Neural cell (in vitro differentiated cells): ENCODE measurements around the gene NPAS4. TPM values are rescaled to one million over a fixed set of nuclear protein-coding genes. Genes with fewer than 3 reads are reported as not detected.

Source experiments
- H2AFZ ChIP-seq: fragments of 200-600, 300-800 bp; sonication (generic), shearing (Covaris generic); 2 replicates; pipeline ENCODE4 v1.6.0; 2014; ENCODE audit warnings: low read depth, mild to moderate bottlenecking, antibody characterized with exemption, low read length, moderate library complexity
- H3F3A ChIP-seq: fragments of 200-600 bp; shearing (Covaris generic); 2 replicates; pipeline ENCODE4 v1.6.1; 2016; ENCODE audit warnings: mild to moderate bottlenecking, moderate library complexity, mixed read lengths, antibody characterized with exemption, low read length; ENCODE audit not compliant: insufficient read depth, poor library complexity, severe bottlenecking
- H3K27ac ChIP-seq: fragments of 200-600, 300-800 bp; sonication (generic), shearing (Covaris generic); 2 replicates; pipeline ENCODE4 v1.5.1; 2014; ENCODE audit warnings: mild to moderate bottlenecking, low read length, moderate library complexity
- H3K27me3 ChIP-seq: fragments of 300-800, 200-600 bp; sonication (generic), shearing (Covaris generic); 2 replicates; pipeline ENCODE4 v1.6.0; 2014; ENCODE audit warnings: mild to moderate bottlenecking, low read depth, low read length, moderate library complexity; ENCODE audit not compliant: insufficient read depth
- H3K36me3 ChIP-seq: fragments of 300-800, 200-600 bp; sonication (generic), shearing (Covaris generic); 2 replicates; pipeline ENCODE4 v1.5.1; 2014; ENCODE audit warnings: mild to moderate bottlenecking, antibody characterized with exemption, low read length, moderate library complexity; ENCODE audit not compliant: insufficient read depth
- H3K4me2 ChIP-seq: fragments of 300-800, 200-600 bp; sonication (generic), shearing (Covaris generic); 2 replicates; pipeline ENCODE4 v1.6.0; 2014; ENCODE audit warnings: mild to moderate bottlenecking, low read length
- H3K4me3 ChIP-seq: fragments of 300-800, 200-600 bp; sonication (generic), shearing (Covaris generic); 2 replicates; pipeline ENCODE4 v1.5.1; 2014; ENCODE audit warnings: mild to moderate bottlenecking, low read length, moderate library complexity
- H3K79me2 ChIP-seq: fragments of 200-600 bp; shearing (Covaris generic); replicated peaks from 2 replicates; pipeline ENCODE4 v1.6.0; 2014; ENCODE audit warnings: mild to moderate bottlenecking, low read length, moderate library complexity; ENCODE audit not compliant: insufficient read depth
- H3K9ac ChIP-seq: fragments of 300-800, 200-600 bp; sonication (generic), shearing (Covaris generic); 2 replicates; pipeline ENCODE4 v1.6.1; 2016; ENCODE audit warnings: mild to moderate bottlenecking, low read length, mixed read lengths
- H3K9me2 ChIP-seq: fragments of 200-600 bp; shearing (Covaris generic); 2 replicates; pipeline ENCODE4 v1.6.1; 2016; ENCODE audit warnings: mild to moderate bottlenecking, low read length, mixed read lengths; ENCODE audit not compliant: insufficient read depth
- H3K9me3 ChIP-seq: fragments of 200-600, 300-800 bp; sonication (generic), shearing (Covaris generic); 2 replicates; pipeline ENCODE4 v1.6.1; 2016; ENCODE audit warnings: mild to moderate bottlenecking, mixed run types, low read length, moderate library complexity, mixed read lengths
- H4K20me1 ChIP-seq: fragments of 200-600 bp; shearing (Covaris generic); 2 replicates; pipeline ENCODE4 v1.6.1; 2016; ENCODE audit warnings: mild to moderate bottlenecking, mixed run types; ENCODE audit not compliant: insufficient read depth
- CTCF ChIP-seq: fragments of 450-650 bp; IDR thresholded peaks from 2 replicates; pipeline ENCODE4 v1.5.1; 2014; ENCODE audit warnings: antibody characterized with exemption, mild to moderate bottlenecking, moderate library complexity; ENCODE audit not compliant: poor library complexity, severe bottlenecking
- EP300 ChIP-seq: fragments of 450-650 bp; conservative IDR thresholded peaks from 2 replicates; pipeline ENCODE4 v1.6.1; 2014; ENCODE audit warnings: antibody characterized with exemption, mild to moderate bottlenecking, moderate library complexity; ENCODE audit not compliant: poor library complexity, severe bottlenecking
- EZH2 ChIP-seq: fragments of 200-600, 300-800 bp; shearing (Covaris generic), sonication (generic); IDR thresholded peaks from 2 replicates; pipeline ENCODE4 v1.6.1; 2014; ENCODE audit warnings: antibody characterized with exemption, low read length, borderline replicate concordance, mild to moderate bottlenecking; ENCODE audit not compliant: insufficient read depth, poor library complexity, severe bottlenecking
- MXI1 ChIP-seq: fragments of 450-650 bp; conservative IDR thresholded peaks from 2 replicates; pipeline ENCODE4 v1.6.1; 2014; ENCODE audit warnings: antibody characterized with exemption, mild to moderate bottlenecking; ENCODE audit not compliant: poor library complexity, severe bottlenecking
- POLR2AphosphoS5 ChIP-seq: IDR thresholded peaks from 2 replicates; pipeline ENCODE4 v1.6.1; 2012
- RAD21 ChIP-seq: fragments of 450-650 bp; conservative IDR thresholded peaks from 2 replicates; pipeline ENCODE4 v1.6.1; 2014; ENCODE audit warnings: antibody characterized with exemption, mild to moderate bottlenecking, moderate library complexity
- REST ChIP-seq: IDR thresholded peaks from 2 replicates; pipeline ENCODE4 v1.6.1; 2012; ENCODE audit warnings: borderline replicate concordance
- SMC3 ChIP-seq: fragments of 450-650 bp; conservative IDR thresholded peaks from 2 replicates; pipeline ENCODE4 v1.6.1; 2014; ENCODE audit warnings: antibody characterized with exemption, mild to moderate bottlenecking, moderate library complexity; ENCODE audit not compliant: poor library complexity
- TAF1 ChIP-seq: IDR thresholded peaks from 2 replicates; pipeline ENCODE4 v1.6.1; 2012; ENCODE audit warnings: low read depth
- polyA plus RNA-seq: library from polyadenylated mRNA; depleted of rRNA; stranded (reverse); fragments of >200 nt; gene quantifications from 2 replicates; pipeline ENCODE4 v1.2.3, GENCODE V29; 2014

The NPAS4 gene
- polyA plus RNA-seq, 1 donor from 2014 or later = 6.7 TPM

GRCh38 chr11:66413167-66413566 is 7.7 kb upstream of the NPAS4 start:
- Histone ChIP-seq H3K4me2 (no peak overlapping the region), H3K79me2 (peaks cover 3% of the 10 kb centered on the region), H3K4me3 (no peak overlapping the region)

More at GRCh38 chr11:66413167-66413566, 7.7 kb upstream of the NPAS4 start:
- Histone ChIP-seq H3K27ac (no peak overlapping the region), H3K9me3 (no peaks in the 10 kb centered on the region), H2AFZ (no peak overlapping the region), H4K20me1 (no peaks in the 10 kb centered on the region), H3K27me3 (no peaks in the 10 kb centered on the region), H3K9ac (no peak overlapping the region), H3K9me2 (no peaks in the 10 kb centered on the region), H3F3A (no peaks in the 10 kb centered on the region), H3K36me3 (no peaks in the 10 kb centered on the region)
- TF ChIP-seq CTCF (no peak), REST (no peak), RAD21 (no peak), MXI1 (no peak), EZH2 (no peak), EP300 (no peak), POLR2AphosphoS5 (no peak), TAF1 (no peak), SMC3 (no peak)
